Measurements from ENCODE around the gene REG3A.

REG3A gene

DNA sequence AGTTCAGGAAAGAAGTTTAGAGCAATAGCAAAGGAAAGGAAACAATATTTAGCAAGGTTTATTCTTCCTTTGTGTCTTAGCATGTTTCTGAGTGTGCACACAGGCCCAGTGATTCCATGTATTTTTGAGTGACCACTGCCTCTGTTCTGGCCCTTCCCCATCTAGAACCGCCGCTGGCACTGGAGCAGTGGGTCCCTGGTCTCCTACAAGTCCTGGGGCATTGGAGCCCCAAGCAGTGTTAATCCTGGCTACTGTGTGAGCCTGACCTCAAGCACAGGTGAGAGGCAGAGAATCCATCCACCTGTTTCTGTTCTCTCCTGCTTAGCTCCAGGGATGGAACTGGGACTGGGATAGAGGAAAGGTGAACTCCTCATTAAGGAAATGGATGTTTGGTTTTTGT, 36.9 kb downstream of the REG3A start:
- no peak for FAIRE-seq
- no peak for DNase-seq (ENCODE audit: insufficient read length, low spot score)

DNA sequence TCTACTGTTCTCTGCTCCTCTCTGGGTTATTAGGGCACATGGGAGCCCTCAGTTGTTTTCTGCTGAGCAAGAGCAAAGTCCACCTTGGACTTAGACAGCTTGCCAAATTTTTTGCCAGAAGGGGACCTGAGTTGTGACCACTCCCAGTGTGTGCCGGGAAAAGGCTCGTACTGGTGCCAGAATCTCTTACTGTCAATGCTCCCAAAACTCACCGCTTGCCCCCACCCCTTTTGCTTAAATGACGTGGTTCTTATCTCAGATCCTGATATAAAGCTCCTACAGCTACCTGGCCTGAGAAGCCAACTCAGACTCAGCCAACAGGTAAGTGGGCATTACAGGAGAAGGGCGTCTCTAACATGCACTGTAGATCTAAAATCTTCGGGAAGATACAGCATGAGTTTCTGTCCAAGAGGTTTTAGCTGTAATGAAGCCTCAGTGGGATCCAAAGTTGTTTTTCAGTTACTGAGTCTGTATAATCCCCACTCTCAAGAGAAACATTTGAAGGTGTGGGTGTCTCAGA, 39.3 kb downstream of the REG3A start, which contains the start of gene REG1A:
REG1A (plus strand) TSS at position 295 of the 520 bp plus-strand sequence. CDS start 374 bp downstream, outside the sequence.
- DNase-seq (ENCODE audit: insufficient read length, low spot score) (no peak), FAIRE-seq (no peak)

DNA sequence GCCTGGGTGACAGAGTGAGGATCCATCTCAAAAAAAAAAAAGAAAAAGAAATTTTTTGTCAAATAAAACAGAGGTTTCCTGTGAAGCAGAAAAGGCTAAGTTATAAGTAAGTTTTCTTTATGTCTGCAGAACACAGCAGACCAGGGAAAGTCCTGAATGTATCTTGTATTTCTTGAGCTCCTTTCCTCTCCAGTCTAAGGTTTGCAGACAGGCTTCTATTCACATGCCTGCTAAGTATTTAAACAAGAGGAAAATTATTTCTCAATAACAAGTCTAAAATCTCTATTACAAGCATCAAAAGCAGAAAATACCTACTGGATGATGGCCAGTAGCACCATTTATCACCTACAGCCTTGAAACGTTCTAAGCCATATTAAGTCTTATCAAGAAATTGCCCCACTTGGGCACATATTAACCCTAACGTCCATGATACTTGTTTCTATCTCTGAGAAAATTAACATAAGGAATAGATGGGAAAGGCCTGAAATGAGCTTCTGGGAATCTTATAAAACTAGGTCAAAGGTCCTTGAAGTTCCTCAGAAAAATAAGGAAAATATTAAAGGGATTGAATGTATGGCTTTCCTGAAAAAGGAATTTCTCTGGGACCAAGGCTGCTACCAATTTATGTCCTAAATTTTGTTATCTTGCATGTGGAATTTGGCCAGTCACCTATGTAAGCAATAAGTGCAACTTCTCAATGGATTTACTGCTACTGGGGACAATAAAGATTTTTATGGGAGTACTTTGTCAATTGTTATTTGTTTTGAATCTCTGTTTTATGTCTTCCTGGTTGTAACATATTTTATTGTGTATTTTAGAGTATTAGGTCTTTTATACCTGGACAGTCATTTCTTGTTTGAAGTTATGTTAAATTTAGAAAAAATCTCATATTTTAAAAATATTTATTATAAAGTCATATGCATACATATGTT, 42.3 kb downstream of the REG3A start:
- DNase-seq (ENCODE audit: insufficient read length, low spot score) (no peak), FAIRE-seq (no peak)

GRCh38 chr2:79114797-79115494, 44.6 kb downstream of the REG3A start:
- DNase-seq (ENCODE audit: insufficient read length, low spot score) (no peak), FAIRE-seq (no peak)

GRCh38 chr2:79112269-79112668, 47.3 kb downstream of the REG3A start:
- DNase-seq (ENCODE audit: insufficient read length, low spot score) (no peak), FAIRE-seq (no peak)

All from GM19239 (cell line).